Fibroblast of pulmonary artery (primary cell): ENCODE measurements around the gene ABHD12.

ENCODE experiments used
- DNase-seq: peaks from one replicate; pipeline ENCODE4 v3.0.0-alpha.2; 2010; ENCODE audit warnings: low read depth
- H3K4me3 ChIP-seq: replicated peaks from 2 replicates; pipeline ENCODE4 v1.5.1; 2011; ENCODE audit warnings: low read depth, mild to moderate bottlenecking, control low read depth, low read length, moderate library complexity
- CTCF ChIP-seq: IDR thresholded peaks from 2 replicates; pipeline ENCODE4 v1.5.1; 2011; ENCODE audit warnings: mild to moderate bottlenecking, control low read depth, low read length, inconsistent platforms; ENCODE audit errors: missing control alignments

Gene ABHD12

DNA sequence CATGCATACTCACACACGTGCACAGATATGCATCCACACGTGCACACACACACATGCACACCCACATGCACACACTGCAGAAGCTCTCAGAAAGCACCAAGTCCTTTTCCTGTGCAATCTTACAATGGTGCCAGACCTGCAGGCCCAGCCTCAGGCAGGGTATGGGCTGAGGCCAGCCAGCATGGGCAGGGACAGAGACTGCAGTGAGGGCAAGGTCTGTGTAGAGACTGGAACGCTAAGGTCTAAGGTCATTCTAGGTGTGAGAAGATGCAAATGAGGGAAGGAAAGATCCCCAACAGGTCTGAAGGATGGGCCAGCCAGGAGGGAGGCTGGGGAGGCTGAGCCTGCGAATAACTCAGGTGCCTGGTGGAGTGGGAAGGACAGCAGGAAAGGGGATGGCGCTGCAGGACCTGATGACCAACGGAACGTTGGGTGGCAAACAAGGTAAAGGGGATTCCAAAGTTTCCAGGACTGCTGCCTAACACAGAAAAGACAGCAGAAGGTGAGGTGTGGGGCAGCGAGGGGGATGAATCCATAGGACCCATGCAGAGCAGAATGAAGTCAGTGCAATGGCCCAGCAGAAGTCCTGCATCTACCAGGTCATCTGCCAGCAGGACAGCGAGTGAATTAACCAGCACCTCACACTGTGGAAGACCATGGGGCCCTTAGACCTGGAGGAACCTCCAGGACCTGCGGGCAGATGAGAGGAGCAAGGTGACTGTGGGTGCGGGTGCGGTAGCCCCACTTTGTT, 67.0 kb downstream of the ABHD12 start:
- no peak for DNase-seq
- no peak for TF ChIP-seq CTCF
- H3K4me3 ChIP-seq, result no peak overlapping the region

DNA sequence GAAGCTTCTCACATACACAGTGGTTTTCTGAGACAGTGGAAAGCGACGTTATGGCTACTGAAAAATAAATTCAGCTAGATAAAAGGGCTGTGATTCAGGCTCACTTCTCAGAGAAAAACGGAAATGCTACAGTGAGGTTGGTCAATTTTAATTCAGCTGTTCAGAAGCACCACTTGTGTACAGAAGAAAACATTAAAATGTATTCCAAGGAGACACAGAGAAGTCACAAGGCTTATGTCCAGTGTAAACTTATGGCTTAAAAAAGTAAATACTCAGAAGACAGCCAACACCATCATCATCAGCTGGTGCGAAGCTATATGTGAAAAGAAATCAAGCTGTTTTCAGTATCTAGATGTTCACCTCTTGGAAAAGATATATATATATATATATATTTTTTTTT, 68.6 kb downstream of the ABHD12 start:
- DNase-seq, result no peak
- no peak for TF ChIP-seq CTCF
- H3K4me3 ChIP-seq, result no peak overlapping the region

GRCh38 chr20:25321262-25321831, 69.3 kb downstream of the ABHD12 start:
- TF ChIP-seq CTCF, result no peak
- DNase-seq, result no peak
- H3K4me3 ChIP-seq, result no peak overlapping the region

DNA sequence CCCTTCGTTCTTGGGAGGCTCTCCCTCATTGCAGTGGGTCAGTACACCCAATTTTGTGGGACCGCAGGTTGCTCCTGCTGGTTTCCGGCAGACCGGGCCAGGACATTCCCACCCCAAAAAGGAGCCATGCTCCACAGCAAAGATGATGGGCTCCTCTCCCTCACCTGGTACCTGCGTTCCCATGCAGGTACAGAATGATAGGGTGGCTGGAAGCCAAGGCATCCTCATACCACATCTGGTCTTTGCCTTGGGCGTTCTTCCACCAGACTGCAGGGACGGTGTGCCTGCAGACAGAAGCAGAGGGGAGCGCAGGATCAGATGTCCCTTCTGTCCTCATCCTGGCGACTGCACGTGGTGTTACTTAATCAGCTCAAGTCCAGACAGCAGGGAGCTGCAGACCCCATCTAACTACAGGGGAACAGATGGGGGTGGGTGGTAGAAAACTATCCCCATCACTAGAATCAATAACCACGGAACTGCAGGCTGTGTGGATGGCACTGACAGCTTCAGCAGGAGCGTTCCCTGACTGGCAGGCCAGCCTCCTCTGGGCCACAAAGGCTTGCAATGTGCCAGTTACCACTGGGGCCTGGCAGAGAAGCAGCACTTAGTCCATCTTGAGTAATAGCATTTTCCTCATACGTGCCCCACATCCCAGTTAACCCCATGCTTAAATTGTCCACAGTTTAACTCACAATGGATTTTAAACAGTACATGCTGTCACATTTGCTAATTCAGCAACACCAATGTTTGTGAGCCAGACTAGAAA, 70.4 kb downstream of the ABHD12 start:
- no peak for DNase-seq
- TF ChIP-seq CTCF, result no peak
- H3K4me3 ChIP-seq, result no peak overlapping the region

- no peak overlapping the region for H3K4me3 ChIP-seq
- no peak for DNase-seq
- no peak for TF ChIP-seq CTCF
Measured at GRCh38 chr20:25319241-25320034, 71.2 kb downstream of the ABHD12 start.

- no peak for TF ChIP-seq CTCF
- DNase-seq, result no peak
- H3K4me3 ChIP-seq, result no peak overlapping the region
Measured at GRCh38 chr20:25318471-25319240, 72.0 kb downstream of the ABHD12 start.
